DND-41 (cell line): ENCODE measurements around the gene SUPT20H.

ENCODE experiments used
- ATAC-seq: fragments of 200-7000 bp; cut with Tn5 transposase; 3 replicates; pipeline ENCODE4 v1.9.1; 2021; ENCODE audit warnings: low read depth; ENCODE audit not compliant: insufficient read depth
- DNase-seq: peaks from one replicate; pipeline ENCODE4 v3.0.0-alpha.2; 2020
- H2AFZ ChIP-seq: 2 replicates; pipeline ENCODE4 v1.6.0; 2012; ENCODE audit warnings: low read depth, low read length
- H3K27ac ChIP-seq: 2 replicates; pipeline ENCODE4 v1.5.1; 2012; ENCODE audit warnings: low read length, inconsistent platforms
- H3K27me3 ChIP-seq: fragments of 200-600 bp; sonication (generic); 2 replicates; pipeline ENCODE4 v1.6.0; 2012; ENCODE audit warnings: low read length, mild to moderate bottlenecking, inconsistent platforms; ENCODE audit not compliant: insufficient read depth, poor library complexity
- H3K36me3 ChIP-seq: 2 replicates; pipeline ENCODE4 v1.5.1; 2012; ENCODE audit warnings: low read length, inconsistent platforms; ENCODE audit not compliant: insufficient read depth
- H3K4me1 ChIP-seq: 2 replicates; pipeline ENCODE4 v1.5.1; 2012; ENCODE audit warnings: mild to moderate bottlenecking, low read length; ENCODE audit not compliant: insufficient read depth
- H3K4me2 ChIP-seq: 2 replicates; pipeline ENCODE4 v1.6.0; 2012; ENCODE audit warnings: mild to moderate bottlenecking, moderate library complexity, low read length, inconsistent platforms; ENCODE audit not compliant: insufficient read depth
- H3K4me3 ChIP-seq, 2 experiments: fragments of 200-600 bp in 1 of 2; shearing (Covaris generic) in 1 of 2; 2 replicates each; pipeline ENCODE4 v1.5.1; 2012 to 2016; ENCODE audit warnings: inconsistent platforms in 2 of 2, low read length in 2 of 2, mild to moderate bottlenecking in 2 of 2, low read depth in 1 of 2, moderate library complexity in 1 of 2
- H3K79me2 ChIP-seq: 2 replicates; pipeline ENCODE4 v1.6.0; 2012; ENCODE audit warnings: low read length, inconsistent platforms; ENCODE audit not compliant: insufficient read depth
- H3K9ac ChIP-seq: 2 replicates; pipeline ENCODE4 v1.6.0; 2012; ENCODE audit warnings: low read depth, mild to moderate bottlenecking, inconsistent platforms, low read length, moderate library complexity
- H3K9me3 ChIP-seq: 2 replicates; pipeline ENCODE4 v1.5.1; 2012; ENCODE audit warnings: low read length, moderate library complexity, mild to moderate bottlenecking, inconsistent platforms; ENCODE audit not compliant: insufficient read depth, severe bottlenecking
- H4K20me1 ChIP-seq: 2 replicates; pipeline ENCODE4 v1.6.0; 2012; ENCODE audit warnings: low read length; ENCODE audit not compliant: insufficient read depth
- CTCF ChIP-seq: IDR thresholded peaks from 2 replicates; pipeline ENCODE4 v1.5.1; 2012; ENCODE audit warnings: borderline replicate concordance, low read length, moderate library complexity, mild to moderate bottlenecking; ENCODE audit not compliant: poor library complexity, severe bottlenecking; ENCODE audit errors: extremely low read depth
- EZH2 ChIP-seq: IDR thresholded peaks from 3 replicates; pipeline ENCODE4 v1.6.1; 2012; ENCODE audit warnings: borderline replicate concordance, low read depth, mild to moderate bottlenecking, moderate library complexity, low read length, inconsistent platforms; ENCODE audit not compliant: severe bottlenecking

The SUPT20H gene

DNA sequence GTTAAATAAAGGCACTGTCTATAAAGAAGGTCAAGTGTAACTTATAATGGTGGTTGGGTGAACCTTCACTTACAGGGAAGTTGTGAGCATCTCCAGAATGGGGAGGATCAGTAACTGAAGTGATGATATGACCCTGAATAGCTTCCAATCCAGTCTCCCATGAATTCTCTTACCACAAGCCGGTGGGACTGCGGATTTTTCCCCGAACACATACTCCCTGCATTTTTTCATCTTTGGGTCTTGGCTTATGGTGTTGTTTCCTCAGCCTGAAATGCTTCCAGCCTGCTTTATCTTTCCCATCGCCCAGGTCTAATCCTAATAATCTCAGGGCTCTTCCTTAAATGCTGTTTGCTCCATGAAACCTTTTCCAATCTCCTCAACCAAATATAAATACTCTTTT is 48.0 kb upstream of the SUPT20H start:
- peaks cover 4% of the 10 kb centered on the region for H3K27me3 ChIP-seq
- H3K9ac ChIP-seq = no peak overlapping the region
- no peaks in the 10 kb centered on the region for H4K20me1 ChIP-seq
- no peaks in the 10 kb centered on the region for H3K4me1 ChIP-seq
- DNase-seq (no peak), ATAC-seq (no peak)
- H3K4me2 ChIP-seq = no peak overlapping the region
- no peaks in the 10 kb centered on the region for H3K79me2 ChIP-seq
- H3K27ac ChIP-seq = no peak overlapping the region
- no peaks in the 10 kb centered on the region for H3K9me3 ChIP-seq
- no peak overlapping the region for H2AFZ ChIP-seq
- TF ChIP-seq CTCF = no peak
- TF ChIP-seq EZH2 = no peak
- no peak overlapping the region for H3K4me3 ChIP-seq
- no peaks in the 10 kb centered on the region for H3K36me3 ChIP-seq

- Histone ChIP-seq H3K79me2 (no peaks in the 10 kb centered on the region), H3K4me1 (no peaks in the 10 kb centered on the region), H3K4me3 (no peak overlapping the region), H3K36me3 (no peaks in the 10 kb centered on the region), H4K20me1 (no peaks in the 10 kb centered on the region), H3K27ac (no peak overlapping the region), H3K27me3 (peaks cover 4% of the 10 kb centered on the region), H3K4me2 (no peak overlapping the region), H2AFZ (no peak overlapping the region; the same call in 1 of the 2 replicates), H3K9me3 (no peaks in the 10 kb centered on the region), H3K9ac (no peak overlapping the region)
- DNase-seq (no peak), ATAC-seq (no peak)
- TF ChIP-seq EZH2 = no peak
- no peak for TF ChIP-seq CTCF
These were observed 47.2 kb upstream of the SUPT20H start for GRCh38 chr13:37106642-37107041.

DNA sequence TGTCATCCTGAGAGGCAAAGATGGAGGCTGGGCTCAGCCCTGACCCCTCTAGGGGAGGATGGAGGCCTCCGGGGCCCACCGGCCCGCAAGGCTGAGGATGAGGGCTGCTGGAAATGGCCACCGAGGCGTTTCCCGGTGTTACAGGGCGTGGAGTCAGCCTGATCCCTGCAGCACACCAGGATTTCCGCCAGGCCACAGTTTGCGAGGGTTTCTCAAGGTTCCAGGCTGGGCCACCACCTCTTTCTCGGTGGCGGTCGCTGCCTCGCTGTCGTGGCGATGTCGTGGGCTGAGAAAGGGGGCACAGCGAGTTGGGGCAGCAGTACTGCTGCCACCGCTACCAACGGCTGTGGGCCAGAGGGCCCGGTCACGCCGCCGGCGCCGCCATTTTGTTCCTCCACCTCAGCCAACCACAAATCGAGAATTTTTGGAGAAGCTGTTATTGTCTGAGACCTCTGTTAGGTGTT is 45.8 kb upstream of the SUPT20H start, which contains the start of gene CSNK1A1L:
Gene CSNK1A1L, minus strand, starts transcription at position 414 of the 464 bp plus-strand sequence. Its CDS starts 408 bp downstream, at position 6.
- Histone ChIP-seq H3K4me3 (no peak within 1 kb of the TSS), H4K20me1 (no peaks in the 10 kb centered on the region), H3K4me1 (no peaks in the 10 kb centered on the region), H3K27me3 (no peaks in the 10 kb centered on the region), H3K79me2 (no peaks in the 10 kb centered on the region), H3K9ac (no peak within 1 kb of the TSS), H3K9me3 (no peaks in the 10 kb centered on the region), H3K36me3 (no peaks in the 10 kb centered on the region), H2AFZ (no peak within 1 kb of the TSS; the same call in 1 of the 2 replicates), H3K27ac (no peak within 1 kb of the TSS), H3K4me2 (no peak within 1 kb of the TSS)
- no peak for DNase-seq
- TF ChIP-seq EZH2 = no peak
- no peak for TF ChIP-seq CTCF
- no peak for ATAC-seq

- Histone ChIP-seq H3K9ac (no peak overlapping the region), H3K27me3 (no peaks in the 10 kb centered on the region), H3K36me3 (no peaks in the 10 kb centered on the region), H3K79me2 (no peaks in the 10 kb centered on the region), H2AFZ (no peak overlapping the region), H3K27ac (no peak overlapping the region), H3K4me2 (no peak overlapping the region), H3K4me3 (no peak overlapping the region), H4K20me1 (no peaks in the 10 kb centered on the region), H3K4me1 (no peaks in the 10 kb centered on the region), H3K9me3 (no peaks in the 10 kb centered on the region)
- ATAC-seq (no peak), DNase-seq (no peak)
- TF ChIP-seq EZH2 (no peak), CTCF (no peak)
These were observed 43.4 kb upstream of the SUPT20H start for GRCh38 chr13:37102896-37103295.
